ENCODE results near the gene PAOX. TPM values are rescaled to one million over a fixed set of nuclear protein-coding genes. Genes with fewer than 3 reads are reported as not detected.

Gene PAOX
- total and polyA plus RNA-seq, 2 of the 13 experiments (the other 11 are each of a cell fraction or from before 2014, with no cell fraction given) = 0.49 to 0.77 TPM

DNA sequence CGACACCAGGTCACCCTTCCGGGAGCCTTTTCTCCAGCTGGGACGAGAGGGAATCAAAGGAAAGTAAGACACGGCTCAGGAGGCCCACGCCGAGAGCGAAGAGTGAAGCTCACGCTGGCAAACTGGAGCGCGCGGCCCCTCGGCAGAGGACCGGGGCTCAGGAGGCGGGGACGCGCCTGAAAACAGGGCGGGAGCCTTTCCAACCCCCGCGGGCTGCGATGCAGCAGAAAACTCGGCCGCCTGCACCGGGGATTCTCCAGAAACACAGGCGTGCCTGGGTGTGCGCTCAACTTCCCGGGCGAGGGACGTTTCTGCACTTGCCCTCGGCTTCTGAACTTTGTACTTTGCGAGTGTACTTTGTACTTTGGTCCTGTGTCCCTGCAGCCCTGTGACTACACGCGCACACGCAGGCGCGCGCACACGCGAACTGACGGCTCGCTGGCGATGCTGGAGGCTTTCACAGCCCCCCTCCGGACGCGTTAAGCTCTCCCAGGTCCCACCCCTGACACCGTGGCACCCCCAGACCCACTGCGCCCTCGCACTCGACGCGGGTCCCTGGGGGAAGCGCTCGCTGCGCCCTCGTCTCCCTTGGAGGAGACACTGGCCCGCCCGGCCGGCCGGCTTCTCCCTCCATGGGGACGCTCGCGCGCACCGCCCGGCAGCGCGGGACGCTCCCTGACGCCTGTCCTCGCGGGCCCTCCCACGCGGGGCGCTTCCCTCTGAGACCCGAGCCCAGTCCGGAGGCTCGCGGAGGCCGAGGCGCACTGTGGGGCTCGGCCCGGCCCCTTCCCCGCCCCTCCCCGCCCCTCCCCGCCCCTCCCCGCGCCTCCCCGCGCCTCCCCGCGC is 588 bp upstream of the PAOX start (continued):
- TF ChIP-seq, protein P1, sequence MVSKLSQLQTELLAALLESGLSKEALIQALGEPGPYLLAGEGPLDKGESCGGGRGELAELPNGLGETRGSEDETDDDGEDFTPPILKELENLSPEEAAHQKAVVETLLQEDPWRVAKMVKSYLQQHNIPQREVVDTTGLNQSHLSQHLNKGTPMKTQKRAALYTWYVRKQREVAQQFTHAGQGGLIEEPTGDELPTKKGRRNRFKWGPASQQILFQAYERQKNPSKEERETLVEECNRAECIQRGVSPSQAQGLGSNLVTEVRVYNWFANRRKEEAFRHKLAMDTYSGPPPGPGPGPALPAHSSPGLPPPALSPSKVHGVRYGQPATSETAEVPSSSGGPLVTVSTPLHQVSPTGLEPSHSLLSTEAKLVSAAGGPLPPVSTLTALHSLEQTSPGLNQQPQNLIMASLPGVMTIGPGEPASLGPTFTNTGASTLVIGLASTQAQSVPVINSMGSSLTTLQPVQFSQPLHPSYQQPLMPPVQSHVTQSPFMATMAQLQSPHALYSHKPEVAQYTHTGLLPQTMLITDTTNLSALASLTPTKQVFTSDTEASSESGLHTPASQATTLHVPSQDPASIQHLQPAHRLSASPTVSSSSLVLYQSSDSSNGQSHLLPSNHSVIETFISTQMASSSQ (IDR thresholded peaks at IDR 0.05; ENCODE audit: low read depth) = no peak
- TF ChIP-seq, protein P1 (CRISPR knock-in tag; IDR thresholded peaks at IDR 0.05; ENCODE audit: borderline replicate concordance) = 0 out of 2 replicates have a peak, but pooled peaks have one; percentile 24
- TF ChIP-seq, protein P2, sequence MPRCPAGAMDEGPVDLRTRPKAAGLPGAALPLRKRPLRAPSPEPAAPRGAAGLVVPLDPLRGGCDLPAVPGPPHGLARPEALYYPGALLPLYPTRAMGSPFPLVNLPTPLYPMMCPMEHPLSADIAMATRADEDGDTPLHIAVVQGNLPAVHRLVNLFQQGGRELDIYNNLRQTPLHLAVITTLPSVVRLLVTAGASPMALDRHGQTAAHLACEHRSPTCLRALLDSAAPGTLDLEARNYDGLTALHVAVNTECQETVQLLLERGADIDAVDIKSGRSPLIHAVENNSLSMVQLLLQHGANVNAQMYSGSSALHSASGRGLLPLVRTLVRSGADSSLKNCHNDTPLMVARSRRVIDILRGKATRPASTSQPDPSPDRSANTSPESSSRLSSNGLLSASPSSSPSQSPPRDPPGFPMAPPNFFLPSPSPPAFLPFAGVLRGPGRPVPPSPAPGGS (CRISPR knock-in tag; IDR thresholded peaks at IDR 0.05) = peak; percentile 74; the same call in 1 of the 2 replicates
- TF ChIP-seq GATA4 (IDR thresholded peaks at IDR 0.05; ENCODE audit: borderline replicate concordance, low read depth) (no peak; the same call in 1 of the 2 replicates), TARDBP (CRISPR knock-in tag; IDR thresholded peaks at IDR 0.05) (no peak; the same call in 1 of the 2 replicates), NPAS2 (CRISPR knock-in tag; IDR thresholded peaks at IDR 0.05; ENCODE audit: borderline replicate concordance) (no peak), ZNF484 (CRISPR knock-in tag; IDR thresholded peaks at IDR 0.05; ENCODE audit: borderline replicate concordance, low read depth) (0 out of 2 replicates have a peak, but pooled peaks have one; percentile 27), SALL1 (CRISPR knock-in tag; IDR thresholded peaks at IDR 0.05) (peak; percentile 84), KDM4B (CRISPR knock-in tag; IDR thresholded peaks at IDR 0.05) (no peak), CREB1 (IDR thresholded peaks at IDR 0.05) (no peak), CREB1 (CRISPR knock-in tag; IDR thresholded peaks at IDR 0.05) (no peak), HNRNPUL1 (IDR thresholded peaks at IDR 0.05; ENCODE audit: low read depth, low read length) (no peak), HDAC6 (IDR thresholded peaks at IDR 0.05; ENCODE audit: low read depth, low read length) (no peak)
- TF ChIP-seq, protein P3, sequence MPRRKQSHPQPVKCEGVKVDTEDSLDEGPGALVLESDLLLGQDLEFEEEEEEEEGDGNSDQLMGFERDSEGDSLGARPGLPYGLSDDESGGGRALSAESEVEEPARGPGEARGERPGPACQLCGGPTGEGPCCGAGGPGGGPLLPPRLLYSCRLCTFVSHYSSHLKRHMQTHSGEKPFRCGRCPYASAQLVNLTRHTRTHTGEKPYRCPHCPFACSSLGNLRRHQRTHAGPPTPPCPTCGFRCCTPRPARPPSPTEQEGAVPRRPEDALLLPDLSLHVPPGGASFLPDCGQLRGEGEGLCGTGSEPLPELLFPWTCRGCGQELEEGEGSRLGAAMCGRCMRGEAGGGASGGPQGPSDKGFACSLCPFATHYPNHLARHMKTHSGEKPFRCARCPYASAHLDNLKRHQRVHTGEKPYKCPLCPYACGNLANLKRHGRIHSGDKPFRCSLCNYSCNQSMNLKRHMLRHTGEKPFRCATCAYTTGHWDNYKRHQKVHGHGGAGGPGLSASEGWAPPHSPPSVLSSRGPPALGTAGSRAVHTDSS (CRISPR knock-in tag; conservative IDR thresholded peaks at IDR 0.05) = no peak
- TF ChIP-seq, protein P4, sequence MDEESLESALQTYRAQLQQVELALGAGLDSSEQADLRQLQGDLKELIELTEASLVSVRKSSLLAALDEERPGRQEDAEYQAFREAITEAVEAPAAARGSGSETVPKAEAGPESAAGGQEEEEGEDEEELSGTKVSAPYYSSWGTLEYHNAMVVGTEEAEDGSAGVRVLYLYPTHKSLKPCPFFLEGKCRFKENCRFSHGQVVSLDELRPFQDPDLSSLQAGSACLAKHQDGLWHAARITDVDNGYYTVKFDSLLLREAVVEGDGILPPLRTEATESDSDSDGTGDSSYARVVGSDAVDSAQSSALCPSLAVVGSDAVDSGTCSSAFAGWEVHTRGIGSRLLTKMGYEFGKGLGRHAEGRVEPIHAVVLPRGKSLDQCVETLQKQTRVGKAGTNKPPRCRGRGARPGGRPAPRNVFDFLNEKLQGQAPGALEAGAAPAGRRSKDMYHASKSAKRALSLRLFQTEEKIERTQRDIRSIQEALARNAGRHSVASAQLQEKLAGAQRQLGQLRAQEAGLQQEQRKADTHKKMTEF (CRISPR knock-in tag; IDR thresholded peaks at IDR 0.05) = peak; percentile 78; the same call in 1 of the 2 replicates
- TF ChIP-seq, protein P5, sequence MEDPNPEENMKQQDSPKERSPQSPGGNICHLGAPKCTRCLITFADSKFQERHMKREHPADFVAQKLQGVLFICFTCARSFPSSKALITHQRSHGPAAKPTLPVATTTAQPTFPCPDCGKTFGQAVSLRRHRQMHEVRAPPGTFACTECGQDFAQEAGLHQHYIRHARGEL (CRISPR knock-in tag; IDR thresholded peaks at IDR 0.05) = no peak
- TF ChIP-seq, protein P6, sequence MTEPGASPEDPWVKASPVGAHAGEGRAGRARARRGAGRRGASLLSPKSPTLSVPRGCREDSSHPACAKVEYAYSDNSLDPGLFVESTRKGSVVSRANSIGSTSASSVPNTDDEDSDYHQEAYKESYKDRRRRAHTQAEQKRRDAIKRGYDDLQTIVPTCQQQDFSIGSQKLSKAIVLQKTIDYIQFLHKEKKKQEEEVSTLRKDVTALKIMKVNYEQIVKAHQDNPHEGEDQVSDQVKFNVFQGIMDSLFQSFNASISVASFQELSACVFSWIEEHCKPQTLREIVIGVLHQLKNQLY (CRISPR knock-in tag; IDR thresholded peaks at IDR 0.05) = no peak

Measured in HepG2 (cell line).